ENCODE results near the gene ZNG1E.
"Not testable (repeated sequence)": the region's sequence is repeated elsewhere in the genome, so short reads cannot be mapped to it uniquely, and the experiment has no call there.

Gene ZNG1E

GRCh38 chr9:65675589-65676021 is at the start of gene ZNG1E:
Gene ZNG1E, plus strand, starts transcription at chr9:65675928. Its CDS starts 49 bp downstream, at chr9:65675977.
- peak; percentile 82 for DNase-seq (ENCODE audit: low read depth)
- peak within 1 kb of the TSS; percentile 47 for H3K4me3 ChIP-seq (ENCODE audit: low read depth, low read length)

GRCh38 chr9:65673579-65673978 is 2.1 kb upstream of the ZNG1E start:
- not testable (repeated sequence) for H3K4me3 ChIP-seq (ENCODE audit: low read depth, low read length); DNase-seq (ENCODE audit: low read depth)

GRCh38 chr9:65675018-65675417 is 710 bp upstream of the ZNG1E start:
- H3K4me3 ChIP-seq (ENCODE audit: low read depth, low read length); DNase-seq (ENCODE audit: low read depth): not testable (repeated sequence)

DNA sequence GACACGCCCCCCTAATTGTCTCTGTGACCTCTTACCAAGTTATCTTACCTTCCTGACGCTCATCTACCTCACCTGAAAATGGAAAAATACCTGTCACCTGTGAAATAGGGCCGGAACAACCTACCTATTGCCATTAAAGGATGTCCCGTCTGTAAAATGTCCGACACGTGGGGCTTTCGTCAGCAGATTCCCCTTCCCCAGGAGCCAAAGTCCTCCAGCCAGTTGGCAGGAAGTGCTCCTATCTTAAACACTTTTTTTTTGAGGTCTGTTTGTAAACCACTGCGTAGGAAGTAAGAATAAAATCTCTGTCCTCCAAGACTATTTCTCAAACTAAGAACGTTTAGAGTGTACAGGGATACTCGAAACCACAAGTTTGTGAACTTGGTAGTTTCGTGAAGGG is 661 bp downstream of the ZNG1E start:
- H3K4me3 ChIP-seq (ENCODE audit: low read depth, low read length) = peak overlapping the region; percentile 47
- not testable (repeated sequence) for DNase-seq (ENCODE audit: low read depth)

DNA sequence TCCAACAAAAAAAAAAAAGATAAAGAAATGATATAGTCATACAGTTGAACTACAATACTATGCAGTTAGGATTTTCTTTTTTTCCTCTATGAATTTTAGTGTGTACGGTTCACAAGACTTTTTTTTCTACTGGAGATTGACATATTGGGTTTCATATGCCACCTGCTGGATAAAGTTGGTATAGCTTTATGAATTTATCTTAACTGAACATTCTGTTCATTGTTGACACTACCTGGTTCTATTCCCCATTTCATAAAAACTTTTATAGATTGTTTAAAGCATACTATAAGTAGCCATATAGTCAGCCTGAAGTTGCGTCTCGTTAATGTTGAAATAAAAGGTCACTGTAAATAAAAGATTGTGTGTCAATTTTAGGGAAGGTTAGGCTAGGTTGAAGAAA is 2.8 kb downstream of the ZNG1E start:
- not testable (repeated sequence) for H3K4me3 ChIP-seq (ENCODE audit: low read depth, low read length); DNase-seq (ENCODE audit: low read depth)

DNA sequence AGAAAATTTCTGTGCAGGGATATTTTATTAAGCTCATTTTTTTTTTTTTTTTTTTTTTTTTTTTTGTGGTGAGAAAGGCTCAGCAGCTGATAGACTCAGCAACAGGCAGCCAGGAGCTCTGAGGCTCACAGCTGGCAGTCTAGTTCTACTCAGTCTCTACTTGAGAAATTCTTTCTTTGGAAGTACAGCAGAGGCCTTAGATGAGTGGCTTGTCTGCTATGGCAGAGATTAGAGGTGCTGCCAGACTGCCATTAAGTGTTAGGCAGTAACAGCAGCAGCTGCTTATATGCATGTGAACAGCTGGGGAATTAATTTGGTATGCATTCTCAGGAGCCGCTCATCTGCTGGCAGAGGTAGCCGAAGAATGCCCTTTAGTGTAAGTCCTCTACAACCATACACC is 27.8 kb downstream of the ZNG1E start:
- not testable (repeated sequence) for H3K4me3 ChIP-seq (ENCODE audit: low read depth, low read length); DNase-seq (ENCODE audit: low read depth)

DNA sequence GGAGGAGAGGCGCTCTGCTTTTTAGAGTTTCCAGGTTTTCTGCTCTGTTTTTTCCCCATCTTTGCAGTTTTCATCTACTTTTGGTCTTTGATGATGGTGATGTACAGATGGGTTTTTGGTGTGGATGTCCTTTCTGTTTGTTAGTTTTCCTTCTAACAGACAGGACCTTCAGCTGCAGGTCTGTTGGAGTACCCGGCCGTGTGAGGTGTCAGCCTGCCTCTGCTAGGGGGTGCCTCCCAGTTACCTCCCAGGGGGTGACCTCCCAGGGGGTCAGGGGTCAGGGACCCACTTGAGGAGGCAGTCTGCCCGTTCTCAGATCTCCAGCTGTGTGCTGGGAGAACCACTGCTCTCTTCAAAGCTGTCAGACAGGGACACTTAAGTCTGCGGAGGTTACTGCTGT is 38.7 kb downstream of the ZNG1E start:
- H3K4me3 ChIP-seq (ENCODE audit: low read depth, low read length); DNase-seq (ENCODE audit: low read depth): not testable (repeated sequence)

DNA sequence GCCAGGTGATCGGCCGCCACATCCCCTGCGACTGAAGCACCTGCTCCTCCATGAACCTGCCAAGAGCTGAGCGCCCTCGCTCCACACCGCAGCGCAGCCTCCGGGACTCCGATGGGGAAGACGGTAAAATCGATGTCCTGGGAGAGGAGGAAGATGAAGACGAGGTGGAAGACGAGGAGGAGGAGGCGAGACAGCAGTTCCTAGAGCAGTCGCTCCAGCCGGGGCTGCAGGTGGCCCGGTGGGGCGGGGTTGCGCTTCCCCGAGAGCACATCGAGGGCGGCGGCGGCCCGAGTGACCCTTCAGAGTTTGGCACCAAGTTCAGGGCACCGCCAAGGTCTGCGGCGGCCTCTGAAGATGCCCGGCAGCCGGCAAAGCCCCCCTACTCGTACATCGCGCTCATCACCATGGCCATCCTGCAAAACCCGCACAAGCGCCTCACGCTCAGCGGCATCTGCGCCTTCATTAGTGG is 61.4 kb downstream of the ZNG1E start, which contains the start of gene FOXD4L4:
FOXD4L4 (plus strand) TSS at position 51 of the 469 bp plus-strand sequence; CDS start at position 51, 0 bp downstream.
- DNase-seq (ENCODE audit: low read depth); H3K4me3 ChIP-seq (ENCODE audit: low read depth, low read length): not testable (repeated sequence)

GRCh38 chr9:65738133-65738532 is 62.4 kb downstream of the ZNG1E start:
- H3K4me3 ChIP-seq (ENCODE audit: low read depth, low read length) = not testable (repeated sequence)

More at GRCh38 chr9:65738133-65738532, 62.4 kb downstream of the ZNG1E start:
- DNase-seq (ENCODE audit: low read depth) = not testable (repeated sequence)
